B cell (primary cell): Measurements from ENCODE around the gene HMCN1.

Source experiments
- CTCF ChIP-seq: fragments of 200-600 bp; IDR thresholded peaks from one replicate; pipeline ENCODE4 v1.8.0; 2022; ENCODE audit warnings: antibody characterized with exemption, mild to moderate bottlenecking
- EZH2 ChIP-seq: IDR thresholded peaks from 2 replicates; pipeline ENCODE4 v1.6.1; 2012; ENCODE audit warnings: borderline replicate concordance, low read depth, mild to moderate bottlenecking, moderate library complexity, low read length; ENCODE audit not compliant: insufficient read depth, poor library complexity, severe bottlenecking

GRCh38 chr1:185824106-185824505, 89.9 kb downstream of the HMCN1 start:
- TF ChIP-seq CTCF = no peak
- TF ChIP-seq EZH2 = no peak
